Rectal smooth muscle tissue (tissue), 1 donor: ENCODE measurements around the gene SEC14L3.

Experiments used
- H3K27ac ChIP-seq: one replicate; pipeline ENCODE4 v1.7.0; 2013; ENCODE audit warnings: low read depth, low read length, inconsistent platforms
- H3K27me3 ChIP-seq: one replicate; pipeline ENCODE4 v1.7.0; 2013; ENCODE audit warnings: low read length; ENCODE audit not compliant: control insufficient read depth, insufficient read depth
- H3K36me3 ChIP-seq: one replicate; pipeline ENCODE4 v1.7.0; 2013; ENCODE audit warnings: low read length; ENCODE audit not compliant: control insufficient read depth, insufficient read depth
- H3K4me1 ChIP-seq: one replicate; pipeline ENCODE4 v1.7.0; 2013; ENCODE audit warnings: low read length; ENCODE audit not compliant: control insufficient read depth, insufficient read depth
- H3K4me3 ChIP-seq: one replicate; pipeline ENCODE4 v1.7.0; 2013; ENCODE audit warnings: low read length
- H3K9ac ChIP-seq: one replicate; pipeline ENCODE4 v1.7.0; 2013; ENCODE audit warnings: low read length

Gene SEC14L3

GRCh38 chr22:30434843-30435242, 37.0 kb downstream of the SEC14L3 start:
- Histone ChIP-seq H3K9ac (no peak overlapping the region), H3K4me1 (no peaks in the 10 kb centered on the region), H3K27me3 (no peaks in the 10 kb centered on the region), H3K4me3 (no peak overlapping the region), H3K27ac (no peak overlapping the region), H3K36me3 (no peaks in the 10 kb centered on the region)

DNA sequence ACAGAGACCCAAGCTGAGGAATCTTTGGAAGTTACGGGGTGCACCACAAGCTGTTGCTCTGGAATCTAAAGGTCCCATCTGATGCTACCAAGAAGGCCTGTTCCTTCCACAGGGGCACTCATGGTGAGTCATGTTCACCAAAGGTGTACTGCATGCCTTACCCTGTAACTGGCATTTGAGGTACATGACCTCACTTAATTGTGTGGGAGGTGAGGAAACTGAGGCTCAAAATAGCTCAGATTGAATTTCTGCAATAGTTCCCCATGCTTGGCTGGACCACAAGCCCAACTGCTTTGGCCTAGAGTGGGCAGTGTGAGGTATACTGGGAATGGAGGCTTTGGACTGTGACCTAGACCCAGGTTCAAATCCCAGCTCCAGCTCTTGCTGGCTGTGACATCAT, 38.0 kb downstream of the SEC14L3 start:
- Histone ChIP-seq H3K27me3 (no peaks in the 10 kb centered on the region), H3K4me1 (no peaks in the 10 kb centered on the region), H3K27ac (no peak overlapping the region), H3K4me3 (no peak overlapping the region), H3K36me3 (no peaks in the 10 kb centered on the region), H3K9ac (no peak overlapping the region)

DNA sequence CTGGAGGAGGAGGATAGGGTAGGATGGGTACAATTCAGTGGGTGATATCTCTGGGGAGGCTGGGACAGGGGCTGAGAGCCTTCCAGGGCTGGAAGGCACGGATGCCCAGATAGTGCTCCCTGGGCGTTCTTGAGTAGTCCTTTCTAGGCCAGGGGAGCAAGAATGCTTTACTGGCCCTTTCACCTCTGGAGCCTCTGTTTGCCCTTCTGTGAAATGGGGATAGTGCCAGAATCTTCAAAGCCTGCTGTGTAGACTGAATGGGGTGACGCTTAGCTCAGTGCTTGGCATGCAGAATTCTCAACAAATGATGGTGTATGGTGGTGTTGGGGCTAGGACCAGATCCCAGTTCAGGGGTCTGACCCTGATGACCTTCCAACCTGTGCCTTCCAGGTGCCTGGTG, 38.6 kb downstream of the SEC14L3 start:
- Histone ChIP-seq H3K27ac (no peak overlapping the region), H3K27me3 (no peaks in the 10 kb centered on the region), H3K4me1 (no peaks in the 10 kb centered on the region), H3K9ac (no peak overlapping the region), H3K4me3 (no peak overlapping the region), H3K36me3 (no peaks in the 10 kb centered on the region)

- Histone ChIP-seq H3K4me3 (no peak overlapping the region), H3K9ac (no peak overlapping the region), H3K36me3 (no peaks in the 10 kb centered on the region), H3K4me1 (no peaks in the 10 kb centered on the region), H3K27me3 (no peaks in the 10 kb centered on the region), H3K27ac (no peak overlapping the region)
These were observed 39.3 kb downstream of the SEC14L3 start for GRCh38 chr22:30432520-30432919.

GRCh38 chr22:30432096-30432495, 39.7 kb downstream of the SEC14L3 start:
- Histone ChIP-seq H3K27ac (no peak overlapping the region), H3K27me3 (no peaks in the 10 kb centered on the region)

DNA sequence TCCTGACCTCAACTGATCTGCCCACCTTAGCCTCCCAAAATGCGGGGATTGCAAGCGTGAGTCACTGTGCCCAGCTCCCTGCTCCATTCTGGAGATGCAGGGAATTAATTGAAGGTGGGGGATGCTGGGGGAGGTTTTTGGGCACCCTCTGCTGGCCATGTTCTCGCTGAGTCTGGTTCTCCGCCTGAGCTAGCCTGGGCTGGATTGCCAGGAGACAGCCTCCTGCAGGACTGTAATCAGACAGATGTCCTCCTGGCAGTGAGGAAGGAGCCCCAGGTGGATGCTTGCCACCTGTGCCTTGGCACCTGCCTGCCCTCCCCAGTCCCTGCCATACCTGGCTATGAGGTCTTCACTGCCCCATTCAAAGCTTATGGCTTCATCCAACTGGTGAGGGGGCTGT, 40.9 kb downstream of the SEC14L3 start:
- Histone ChIP-seq H3K4me3 (no peak overlapping the region), H3K27me3 (no peaks in the 10 kb centered on the region), H3K36me3 (no peaks in the 10 kb centered on the region), H3K27ac (no peak overlapping the region), H3K9ac (no peak overlapping the region), H3K4me1 (no peaks in the 10 kb centered on the region)

More at GRCh38 chr22:30432096-30432495, 39.7 kb downstream of the SEC14L3 start:
- Histone ChIP-seq H3K36me3 (no peaks in the 10 kb centered on the region), H3K4me3 (no peak overlapping the region), H3K9ac (no peak overlapping the region), H3K4me1 (no peaks in the 10 kb centered on the region)

GRCh38 chr22:30429887-30430286, 41.9 kb downstream of the SEC14L3 start:
- no peak overlapping the region for H3K27ac ChIP-seq
- no peak overlapping the region for H3K9ac ChIP-seq
- H3K27me3 ChIP-seq, result no peaks in the 10 kb centered on the region
- H3K36me3 ChIP-seq, result no peaks in the 10 kb centered on the region
- no peak overlapping the region for H3K4me3 ChIP-seq
- peaks cover 2% of the 10 kb centered on the region for H3K4me1 ChIP-seq

- peaks cover 8% of the 10 kb centered on the region for H3K4me1 ChIP-seq
- no peak overlapping the region for H3K9ac ChIP-seq
- no peak overlapping the region for H3K27ac ChIP-seq
- no peak overlapping the region for H3K4me3 ChIP-seq
- H3K27me3 ChIP-seq, result no peaks in the 10 kb centered on the region
- no peaks in the 10 kb centered on the region for H3K36me3 ChIP-seq
These were observed 43.9 kb downstream of the SEC14L3 start for GRCh38 chr22:30427871-30428270.

DNA sequence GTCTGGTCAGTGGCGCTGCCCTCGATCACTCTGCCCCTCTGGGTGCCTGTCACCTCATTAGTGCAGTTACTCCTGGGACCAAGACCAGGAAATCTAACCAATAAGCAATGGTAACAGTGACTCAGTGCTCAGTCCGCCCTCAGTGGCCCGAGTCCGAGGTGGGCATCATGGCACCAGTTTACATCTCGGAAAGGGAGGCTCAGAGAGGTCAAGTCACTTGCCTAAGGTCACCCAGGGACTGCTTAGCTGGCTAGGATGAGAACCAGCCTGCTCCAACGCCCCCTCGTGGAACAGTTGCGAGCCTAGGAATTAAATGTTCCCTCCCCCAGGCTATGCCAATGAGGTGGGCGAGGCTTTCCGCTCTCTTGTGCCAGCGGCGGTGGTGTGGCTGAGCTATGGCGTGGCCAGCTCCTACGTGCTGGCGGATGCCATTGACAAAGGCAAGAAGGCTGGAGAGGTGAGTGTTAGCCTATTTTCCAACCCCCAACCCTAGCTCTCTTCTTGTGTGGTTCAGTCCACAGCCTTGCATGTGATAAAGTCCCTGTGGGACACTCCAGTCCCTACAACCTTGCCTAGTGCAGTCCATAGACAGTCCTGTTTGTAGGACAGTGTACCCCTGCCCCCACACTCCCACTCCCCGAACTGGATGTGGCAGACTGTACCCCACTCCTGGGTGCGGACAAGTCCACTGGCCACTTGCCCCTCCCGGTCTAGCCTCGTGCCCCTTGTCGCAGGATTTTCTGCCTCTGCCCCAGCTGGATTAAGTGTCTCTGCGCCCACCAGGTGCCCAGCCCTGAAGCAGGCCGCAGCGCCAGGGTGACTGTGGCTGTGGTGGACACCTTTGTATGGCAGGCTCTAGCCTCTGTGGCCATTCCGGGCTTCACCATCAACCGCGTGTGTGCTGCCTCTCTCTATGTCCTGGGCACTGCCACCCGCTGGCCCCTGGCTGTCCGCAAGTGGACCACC, 45.1 kb downstream of the SEC14L3 start:
- Histone ChIP-seq H3K9ac (no peak overlapping the region), H3K4me1 (peaks cover 16% of the 10 kb centered on the region), H3K27ac (peak overlapping the region; percentile 25), H3K27me3 (no peaks in the 10 kb centered on the region), H3K36me3 (no peaks in the 10 kb centered on the region), H3K4me3 (peak overlapping the region; percentile 78)

- Histone ChIP-seq H3K36me3 (no peaks in the 10 kb centered on the region), H3K9ac (peak within 1 kb of the TSS; percentile 45), H3K4me1 (peaks cover 16% of the 10 kb centered on the region), H3K27ac (peak within 1 kb of the TSS; percentile 25), H3K4me3 (peak within 1 kb of the TSS; percentile 82), H3K27me3 (no peaks in the 10 kb centered on the region)
These were observed 46.0 kb downstream of the SEC14L3 start, which contains the start of gene MTFP1 for GRCh38 chr22:30425616-30426387. Gene MTFP1, plus strand, starts transcription at chr22:30425768. Its CDS starts 112 bp downstream, at chr22:30425880.

DNA sequence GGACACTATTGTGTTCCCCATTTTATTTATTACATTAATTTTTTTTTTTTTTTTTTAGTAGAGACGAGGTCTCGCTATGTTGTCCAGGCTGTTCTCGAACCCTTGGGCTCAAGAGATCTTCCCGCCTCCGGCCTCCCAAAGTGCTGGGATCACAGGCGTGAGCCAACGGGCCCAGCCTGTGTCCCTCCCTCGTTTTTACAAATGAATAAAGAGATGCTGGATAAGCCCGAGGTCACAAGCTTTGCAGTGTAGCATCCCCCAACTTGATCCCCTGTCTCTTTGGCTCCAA, 46.5 kb downstream of the SEC14L3 start:
- Histone ChIP-seq H3K4me3 (peak overlapping the region; percentile 78), H3K36me3 (no peaks in the 10 kb centered on the region), H3K27me3 (no peaks in the 10 kb centered on the region), H3K4me1 (peaks cover 16% of the 10 kb centered on the region), H3K27ac (no peak overlapping the region), H3K9ac (peak overlapping the region; percentile 45)

GRCh38 chr22:30424534-30425326, 47.1 kb downstream of the SEC14L3 start:
- Histone ChIP-seq H3K27me3 (no peaks in the 10 kb centered on the region), H3K27ac (peak overlapping the region; percentile 95), H3K4me3 (peak overlapping the region; percentile 82), H3K9ac (no peak overlapping the region), H3K4me1 (peaks cover 16% of the 10 kb centered on the region), H3K36me3 (no peaks in the 10 kb centered on the region)
